ENCODE measurements around the gene SHC2.
"Not testable (repeated sequence)": the region's sequence is repeated elsewhere in the genome, so short reads cannot be mapped to it uniquely, and the experiment has no call there.

The SHC2 gene

GRCh38 chr19:406971-407510, 53.8 kb downstream of the SHC2 start:
- no peak for DNase-seq (ENCODE audit: low read depth)

- DNase-seq (ENCODE audit: low read depth): no peak
Measured at GRCh38 chr19:406135-406781, 54.6 kb downstream of the SHC2 start.

GRCh38 chr19:405121-405965, 55.5 kb downstream of the SHC2 start:
- no peak for DNase-seq (ENCODE audit: low read depth)

- no peak for DNase-seq (ENCODE audit: low read depth)
Measured at GRCh38 chr19:403221-404027, 57.4 kb downstream of the SHC2 start.

- no peak for DNase-seq (ENCODE audit: low read depth)
Measured at GRCh38 chr19:402786-403185, 58.0 kb downstream of the SHC2 start.

GRCh38 chr19:401866-402511, 58.8 kb downstream of the SHC2 start:
- DNase-seq (ENCODE audit: low read depth): no peak

- DNase-seq (ENCODE audit: low read depth): no peak
Measured at GRCh38 chr19:400976-401865, 59.6 kb downstream of the SHC2 start.

GRCh38 chr19:399370-399769, 61.5 kb downstream of the SHC2 start:
- no peak for DNase-seq (ENCODE audit: low read depth)

GRCh38 chr19:398719-399118, 62.1 kb downstream of the SHC2 start:
- DNase-seq (ENCODE audit: low read depth): no peak

- DNase-seq (ENCODE audit: low read depth): no peak
Measured at GRCh38 chr19:397941-398706, 62.7 kb downstream of the SHC2 start.

GRCh38 chr19:397321-397720, 63.5 kb downstream of the SHC2 start:
- DNase-seq (ENCODE audit: low read depth): no peak

GRCh38 chr19:395467-395866, 65.4 kb downstream of the SHC2 start:
- no peak for DNase-seq (ENCODE audit: low read depth)

- not testable (repeated sequence) for DNase-seq (ENCODE audit: low read depth)
Measured at GRCh38 chr19:394857-395256, 66.0 kb downstream of the SHC2 start.

- DNase-seq (ENCODE audit: low read depth): not testable (repeated sequence)
Measured at GRCh38 chr19:393560-393959, 67.3 kb downstream of the SHC2 start.

GRCh38 chr19:392375-392970, 68.4 kb downstream of the SHC2 start:
- no peak for DNase-seq (ENCODE audit: low read depth)

- DNase-seq (ENCODE audit: low read depth): no peak
Measured at GRCh38 chr19:391726-392374, 69.0 kb downstream of the SHC2 start.

GRCh38 chr19:391207-391557, 69.7 kb downstream of the SHC2 start:
- DNase-seq (ENCODE audit: low read depth): no peak

- DNase-seq (ENCODE audit: low read depth): no peak
Measured at GRCh38 chr19:390386-391206, 70.2 kb downstream of the SHC2 start.

- no peak for DNase-seq (ENCODE audit: low read depth)
Measured at GRCh38 chr19:389935-390289, 70.9 kb downstream of the SHC2 start.

Data from EH (cell line).